HG02571 (cell line): Measurements from ENCODE around the gene PPP2R2D.
A peak's percentile ranks its signal among the peaks of the same experiment; 100 is the strongest.

Experiments
- ATAC-seq: cut with Tn5 transposase; IDR thresholded peaks from one replicate; pipeline ENCODE4 v1.9.1; 2021; ENCODE audit warnings: mild to moderate bottlenecking, moderate library complexity; ENCODE audit not compliant: unreplicated experiment

The PPP2R2D gene

GRCh38 chr10:131926253-131926652, 25.4 kb downstream of the PPP2R2D start:
- no peak for ATAC-seq

- no peak for ATAC-seq
Measured at GRCh38 chr10:131926743-131927595, 26.2 kb downstream of the PPP2R2D start.

- ATAC-seq = peak; percentile 78
Measured at GRCh38 chr10:131928248-131929095, 27.7 kb downstream of the PPP2R2D start.

GRCh38 chr10:131929122-131929845, 28.5 kb downstream of the PPP2R2D start:
- no peak for ATAC-seq

GRCh38 chr10:131930150-131930549, 29.3 kb downstream of the PPP2R2D start:
- ATAC-seq = no peak

GRCh38 chr10:131930586-131931330, 29.9 kb downstream of the PPP2R2D start:
- ATAC-seq = no peak

GRCh38 chr10:131931981-131932380, 31.2 kb downstream of the PPP2R2D start:
- no peak for ATAC-seq

- no peak for ATAC-seq
Measured at GRCh38 chr10:131933016-131933695, 32.3 kb downstream of the PPP2R2D start.

GRCh38 chr10:131933696-131934086, 32.9 kb downstream of the PPP2R2D start:
- no peak for ATAC-seq

GRCh38 chr10:131934769-131935168, 34.0 kb downstream of the PPP2R2D start:
- ATAC-seq = no peak

GRCh38 chr10:131935260-131935659, 34.5 kb downstream of the PPP2R2D start:
- ATAC-seq = no peak

GRCh38 chr10:131936294-131936693, 35.5 kb downstream of the PPP2R2D start:
- no peak for ATAC-seq

GRCh38 chr10:131936736-131937135, 35.9 kb downstream of the PPP2R2D start:
- ATAC-seq = no peak

- ATAC-seq = no peak
Measured at GRCh38 chr10:131937836-131938235, 37.0 kb downstream of the PPP2R2D start.

- ATAC-seq = no peak
Measured at GRCh38 chr10:131938681-131939080, 37.9 kb downstream of the PPP2R2D start.

GRCh38 chr10:131942455-131942854, 41.6 kb downstream of the PPP2R2D start:
- ATAC-seq = no peak

- ATAC-seq = no peak
Measured at GRCh38 chr10:131943021-131943814, 42.4 kb downstream of the PPP2R2D start.

GRCh38 chr10:131944412-131944811, 43.6 kb downstream of the PPP2R2D start:
- no peak for ATAC-seq
